Measurements from ENCODE around the gene CD226.

- TF ChIP-seq, protein P1, sequence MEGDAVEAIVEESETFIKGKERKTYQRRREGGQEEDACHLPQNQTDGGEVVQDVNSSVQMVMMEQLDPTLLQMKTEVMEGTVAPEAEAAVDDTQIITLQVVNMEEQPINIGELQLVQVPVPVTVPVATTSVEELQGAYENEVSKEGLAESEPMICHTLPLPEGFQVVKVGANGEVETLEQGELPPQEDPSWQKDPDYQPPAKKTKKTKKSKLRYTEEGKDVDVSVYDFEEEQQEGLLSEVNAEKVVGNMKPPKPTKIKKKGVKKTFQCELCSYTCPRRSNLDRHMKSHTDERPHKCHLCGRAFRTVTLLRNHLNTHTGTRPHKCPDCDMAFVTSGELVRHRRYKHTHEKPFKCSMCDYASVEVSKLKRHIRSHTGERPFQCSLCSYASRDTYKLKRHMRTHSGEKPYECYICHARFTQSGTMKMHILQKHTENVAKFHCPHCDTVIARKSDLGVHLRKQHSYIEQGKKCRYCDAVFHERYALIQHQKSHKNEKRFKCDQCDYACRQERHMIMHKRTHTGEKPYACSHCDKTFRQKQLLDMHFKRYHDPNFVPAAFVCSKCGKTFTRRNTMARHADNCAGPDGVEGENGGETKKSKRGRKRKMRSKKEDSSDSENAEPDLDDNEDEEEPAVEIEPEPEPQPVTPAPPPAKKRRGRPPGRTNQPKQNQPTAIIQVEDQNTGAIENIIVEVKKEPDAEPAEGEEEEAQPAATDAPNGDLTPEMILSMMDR (IDR thresholded peaks at IDR 0.05 in 4 of 5, conservative IDR thresholded peaks at IDR 0.05 in 1 of 5), result no peak
- no peak for TF ChIP-seq POLR2A (IDR thresholded peaks at IDR 0.05)
Measured at GRCh38 chr18:69947361-69948133, at the start of gene CD226.

Measured in gastrocnemius medialis (tissue), 4 donors.